Endothelial cell of umbilical vein (primary cell): ENCODE measurements around the gene DPM2. TPM values are rescaled to one million over a fixed set of nuclear protein-coding genes. Genes with fewer than 3 reads are reported as not detected.

Experiments used
- BruUV-seq: library from RNA; stranded (reverse); fragments of 400-500 nt; replicated peaks from 2 replicates; lab custom pipeline; 2021; lab: Mats Ljungman, UMichigan
- CTCF ChIA-PET: fragments of 300-600, 350-600 bp; sonication (Branson Sonifier 250); formaldehyde crosslinking; loops from one replicate; lab custom pipeline; 2021; ENCODE audit warnings: antibody characterized with exemption, inconsistent platforms; lab: Charles Lee
- POLR2A ChIA-PET: fragments of 300-600, 350-600 bp; sonication (Branson Sonifier 250); formaldehyde crosslinking; loops from one replicate; lab custom pipeline; 2021; ENCODE audit warnings: antibody characterized with exemption, inconsistent platforms; lab: Charles Lee
- DNase-seq: peaks from one replicate; pipeline ENCODE4 v3.0.0-alpha.2; 2011; ENCODE audit warnings: low read depth, low spot score
- FAIRE-seq: peaks from 2 replicates; lab custom pipeline; 2011; peaks lifted over from hg19 to GRCh38; lab: Jason Lieb, UNC
- H2AFZ ChIP-seq: 2 replicates; pipeline ENCODE4 v1.6.0; 2012; ENCODE audit warnings: low read depth, low read length, control low read depth, inconsistent platforms
- H3K27ac ChIP-seq: 2 replicates; pipeline ENCODE4 v1.5.1; 2011; ENCODE audit warnings: low read depth, mild to moderate bottlenecking, control low read depth, low read length, moderate library complexity; ENCODE audit not compliant: insufficient read depth
- H3K27me3 ChIP-seq, 2 experiments: 2 replicates each; pipeline versions ENCODE4 v1.6.0 to v1.6.1; 2011; ENCODE audit warnings: low read length in 2 of 2, mixed read lengths in 1 of 2; ENCODE audit not compliant: control insufficient read depth in 2 of 2, insufficient read depth in 2 of 2
- H3K36me3 ChIP-seq, 2 experiments: 2 replicates in 1 of 2; 3 replicates in 1 of 2; pipeline ENCODE4 v1.5.1; 2011; ENCODE audit warnings: low read length in 2 of 2, mild to moderate bottlenecking in 1 of 2, moderate library complexity in 1 of 2; ENCODE audit not compliant: control insufficient read depth in 2 of 2, insufficient read depth in 2 of 2; ENCODE audit errors: extremely low read depth in 1 of 2
- H3K4me1 ChIP-seq: 3 replicates; pipeline ENCODE4 v1.5.1; 2011; ENCODE audit warnings: mild to moderate bottlenecking, low read length; ENCODE audit not compliant: control insufficient read depth, insufficient read depth; ENCODE audit errors: extremely low read depth
- H3K4me2 ChIP-seq: 2 replicates; pipeline ENCODE4 v1.6.1; 2011; ENCODE audit warnings: low read length, control low read depth, mixed read lengths; ENCODE audit not compliant: insufficient read depth
- H3K4me3 ChIP-seq, 3 experiments: fragments of 200-600 bp in 1 of 3; sonication (generic), shearing (Covaris generic) in 1 of 3; replicated peaks in 1 of 3; 2 replicates each; pipeline ENCODE4 v1.5.1; 2011 to 2016; ENCODE audit warnings: control low read depth in 3 of 3, low read length in 3 of 3, mild to moderate bottlenecking in 2 of 3, inconsistent platforms in 1 of 3, low read depth in 1 of 3, moderate library complexity in 1 of 3; ENCODE audit not compliant: insufficient read depth in 1 of 3
- H3K79me2 ChIP-seq: 2 replicates; pipeline ENCODE4 v1.6.0; 2012; ENCODE audit warnings: low read length, inconsistent platforms; ENCODE audit not compliant: control insufficient read depth, insufficient read depth
- H3K9ac ChIP-seq: replicated peaks from 2 replicates; pipeline ENCODE3; 2011; ENCODE audit warnings: low read length, control low read depth; ENCODE audit not compliant: insufficient read depth; ENCODE audit errors: extremely low read depth
- H3K9me1 ChIP-seq: replicated peaks from 3 replicates; pipeline ENCODE4 v1.6.0; 2011; ENCODE audit warnings: mild to moderate bottlenecking, low read length; ENCODE audit not compliant: control insufficient read depth, insufficient read depth; ENCODE audit errors: extremely low read depth
- H3K9me3 ChIP-seq: replicated peaks from 2 replicates; pipeline ENCODE4 v1.5.1; 2012; ENCODE audit warnings: low read length, inconsistent platforms; ENCODE audit not compliant: control insufficient read depth, insufficient read depth
- H4K20me1 ChIP-seq: replicated peaks from 2 replicates; pipeline ENCODE3; 2011; ENCODE audit warnings: mild to moderate bottlenecking, low read length; ENCODE audit not compliant: control insufficient read depth, insufficient read depth; ENCODE audit errors: extremely low read depth
- EZH2 ChIP-seq: IDR thresholded peaks from 2 replicates; pipeline ENCODE4 v1.6.1; 2012; ENCODE audit warnings: borderline replicate concordance, low read depth, mild to moderate bottlenecking, moderate library complexity, low read length, inconsistent platforms; ENCODE audit not compliant: severe bottlenecking
- FOS ChIP-seq: IDR thresholded peaks from 2 replicates; pipeline ENCODE4 v1.6.1; 2011; ENCODE audit warnings: mild to moderate bottlenecking, low read length, moderate library complexity, borderline replicate concordance; ENCODE audit not compliant: insufficient read depth
- GATA2 ChIP-seq: IDR thresholded peaks from 2 replicates; pipeline ENCODE4 v1.7.0; 2011; ENCODE audit warnings: low read depth, mild to moderate bottlenecking, moderate library complexity, mixed read lengths, low read length; ENCODE audit not compliant: insufficient read length, insufficient read depth
- JUN ChIP-seq: IDR thresholded peaks from 2 replicates; pipeline ENCODE4 v1.6.1; 2011; ENCODE audit warnings: borderline replicate concordance, low read depth; ENCODE audit not compliant: insufficient read length, insufficient read depth
- MYC ChIP-seq: IDR thresholded peaks from one replicate; pipeline ENCODE4 v1.6.1; 2011; ENCODE audit warnings: mild to moderate bottlenecking, low read depth, low read length
- POLR2A ChIP-seq: IDR thresholded peaks from 2 replicates; pipeline ENCODE4 v1.6.1; 2012; ENCODE audit warnings: low read depth, mild to moderate bottlenecking, control low read depth, low read length
- POLR2AphosphoS5 ChIP-seq: IDR thresholded peaks from 2 replicates; pipeline ENCODE4 v1.6.1; 2012; ENCODE audit warnings: low read depth, mild to moderate bottlenecking, control low read depth, low read length, moderate library complexity; ENCODE audit not compliant: insufficient read depth
- dilution Hi-C: fragments of 300-500 bp; cut with MboI; formaldehyde crosslinking; loops from one replicate; pipeline ENCODE4 v1.15.0; 2019; ENCODE audit warnings: low sequenced_read_pairs; ENCODE audit not compliant: extremely low pct_ligation_motif_present
- intact Hi-C: fragments of 100-400 bp; cut with micrococcal nuclease; formaldehyde crosslinking; loops from one replicate; pipeline ENCODE4 v1.10.0; 2022
- polyA plus RNA-seq, 4 experiments: library from polyadenylated mRNA; depleted of rRNA in 3 of 4; stranded (reverse) in 3 of 4; unstranded in 1 of 4; fragments of >200 nt; gene quantifications; 2 replicates each; pipeline versions ENCODE4 v1.2.1 to v1.2.3, GENCODE V29; 2011 to 2012; ENCODE audit warnings: missing spikeins in 1 of 4
- total RNA-seq: library from RNA; stranded (reverse); gene quantifications from 2 replicates; pipeline ENCODE4 v1.2.3, GENCODE V29; 2021
- TF ChIP-seq, protein P1 (sequence below): IDR thresholded peaks from 2 replicates; pipeline ENCODE4 v1.6.1; 2011; ENCODE audit not compliant: insufficient read depth, insufficient read length
- TF ChIP-seq, protein P2 (sequence below), 2 donors: IDR thresholded peaks; 1 replicate in 1 of 2; 2 replicates in 1 of 2; pipeline ENCODE4 v1.5.1; 2011; ENCODE audit warnings: low read length in 2 of 2, mild to moderate bottlenecking in 2 of 2, moderate library complexity in 2 of 2, control low read depth in 1 of 2, inconsistent platforms in 1 of 2, low read depth in 1 of 2; ENCODE audit not compliant: insufficient read depth in 1 of 2; ENCODE audit errors: extremely low read depth in 1 of 2

Gene DPM2
- total and polyA plus RNA-seq, 2 donors (not counting 3 experiments of a cell fraction or from before 2014, with no cell fraction given) = 47.9 to 63.9 TPM

DNA sequence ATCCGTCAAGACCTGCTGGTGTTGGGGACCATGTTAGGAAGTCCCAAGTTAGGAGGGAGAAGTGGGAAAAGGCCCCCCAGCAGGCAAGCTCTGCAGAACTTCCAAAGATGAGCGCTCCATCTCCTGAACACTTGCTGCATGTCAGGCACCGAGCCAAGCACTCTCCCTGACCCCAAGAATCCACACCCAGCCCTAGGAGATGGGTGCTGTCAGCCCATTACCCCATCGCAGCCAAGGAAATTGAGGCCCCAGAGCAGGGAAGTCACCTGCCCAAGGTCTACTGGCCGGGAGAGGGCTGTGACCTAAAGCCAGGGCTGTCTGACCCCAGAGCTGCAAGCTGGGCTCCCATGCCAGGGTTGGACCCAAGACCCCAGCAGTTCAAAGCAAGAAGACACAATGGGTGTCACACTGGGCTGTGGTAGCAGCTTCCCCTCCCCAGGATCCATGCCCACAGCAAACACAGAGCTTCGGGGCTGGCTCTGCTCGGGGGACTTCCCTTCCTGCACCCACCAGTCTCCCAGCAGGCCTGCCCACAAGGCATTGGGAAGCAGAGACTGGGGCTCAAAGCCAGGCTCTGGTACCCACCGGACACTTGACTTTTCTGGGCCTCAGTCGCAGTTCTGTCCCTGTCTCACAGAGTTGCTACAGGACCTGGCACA is 29.6 kb upstream of the DPM2 start:
- Histone ChIP-seq H3K9ac (no peak overlapping the region), H3K9me1 (no peaks in the 10 kb centered on the region), H3K4me1 (peaks cover 12% of the 10 kb centered on the region), H2AFZ (no peak overlapping the region), H3K27me3 (no peaks in the 10 kb centered on the region), H3K79me2 (peaks cover 4% of the 10 kb centered on the region), H3K27ac (no peak overlapping the region), H3K36me3 (no peaks in the 10 kb centered on the region), H3K4me3 (no peak overlapping the region), H3K9me3 (no peaks in the 10 kb centered on the region), H3K4me2 (no peak overlapping the region), H4K20me1 (no peaks in the 10 kb centered on the region)
- dilution Hi-C loops (no loop called here), intact Hi-C loops (no loop called here)
- ChIA-PET POLR2A (no interaction called here), CTCF (interaction anchor here (1.0 to 1.1 kb wide), 2 partner anchors 11 to 24 kb away, joined by 3 to 4 read pairs; no protein-coding TSS in a partner anchor)
- DNase-seq = no peak
- no peak for TF ChIP-seq POLR2A
- no peak for TF ChIP-seq MYC
- no peak for TF ChIP-seq GATA2
- TF ChIP-seq POLR2AphosphoS5 = no peak
- TF ChIP-seq, protein P1, sequence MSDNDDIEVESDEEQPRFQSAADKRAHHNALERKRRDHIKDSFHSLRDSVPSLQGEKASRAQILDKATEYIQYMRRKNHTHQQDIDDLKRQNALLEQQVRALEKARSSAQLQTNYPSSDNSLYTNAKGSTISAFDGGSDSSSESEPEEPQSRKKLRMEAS = no peak
- TF ChIP-seq FOS = no peak
- no peak for TF ChIP-seq JUN
- TF ChIP-seq, protein P2, sequence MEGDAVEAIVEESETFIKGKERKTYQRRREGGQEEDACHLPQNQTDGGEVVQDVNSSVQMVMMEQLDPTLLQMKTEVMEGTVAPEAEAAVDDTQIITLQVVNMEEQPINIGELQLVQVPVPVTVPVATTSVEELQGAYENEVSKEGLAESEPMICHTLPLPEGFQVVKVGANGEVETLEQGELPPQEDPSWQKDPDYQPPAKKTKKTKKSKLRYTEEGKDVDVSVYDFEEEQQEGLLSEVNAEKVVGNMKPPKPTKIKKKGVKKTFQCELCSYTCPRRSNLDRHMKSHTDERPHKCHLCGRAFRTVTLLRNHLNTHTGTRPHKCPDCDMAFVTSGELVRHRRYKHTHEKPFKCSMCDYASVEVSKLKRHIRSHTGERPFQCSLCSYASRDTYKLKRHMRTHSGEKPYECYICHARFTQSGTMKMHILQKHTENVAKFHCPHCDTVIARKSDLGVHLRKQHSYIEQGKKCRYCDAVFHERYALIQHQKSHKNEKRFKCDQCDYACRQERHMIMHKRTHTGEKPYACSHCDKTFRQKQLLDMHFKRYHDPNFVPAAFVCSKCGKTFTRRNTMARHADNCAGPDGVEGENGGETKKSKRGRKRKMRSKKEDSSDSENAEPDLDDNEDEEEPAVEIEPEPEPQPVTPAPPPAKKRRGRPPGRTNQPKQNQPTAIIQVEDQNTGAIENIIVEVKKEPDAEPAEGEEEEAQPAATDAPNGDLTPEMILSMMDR (IDR thresholded peaks at IDR 0.05; ENCODE audit: extremely low read depth in 1 of 2, insufficient read depth in 1 of 2, low read depth in 1 of 2, low read length in 2 of 2) = no peak
- TF ChIP-seq EZH2 = no peak
- no TSS peak for BruUV-seq
- FAIRE-seq = no peak
